Left kidney (tissue), 2 donors: Measurements from ENCODE around the gene SPNS1. TPM values are rescaled to one million over a fixed set of nuclear protein-coding genes. Genes with fewer than 3 reads are reported as not detected.

ENCODE experiments used
- DNase-seq: peaks from one replicate; pipeline ENCODE4 v3.0.0-alpha.2; 2013
- polyA plus RNA-seq: library from polyadenylated mRNA; unstranded; fragments of 120-200 nt; gene quantifications from one replicate; pipeline ENCODE4 v1.2.1, GENCODE V29; 2013; ENCODE audit not compliant: insufficient read length

The SPNS1 gene
- polyA plus RNA-seq, 1 donor: 40.1 TPM

DNA sequence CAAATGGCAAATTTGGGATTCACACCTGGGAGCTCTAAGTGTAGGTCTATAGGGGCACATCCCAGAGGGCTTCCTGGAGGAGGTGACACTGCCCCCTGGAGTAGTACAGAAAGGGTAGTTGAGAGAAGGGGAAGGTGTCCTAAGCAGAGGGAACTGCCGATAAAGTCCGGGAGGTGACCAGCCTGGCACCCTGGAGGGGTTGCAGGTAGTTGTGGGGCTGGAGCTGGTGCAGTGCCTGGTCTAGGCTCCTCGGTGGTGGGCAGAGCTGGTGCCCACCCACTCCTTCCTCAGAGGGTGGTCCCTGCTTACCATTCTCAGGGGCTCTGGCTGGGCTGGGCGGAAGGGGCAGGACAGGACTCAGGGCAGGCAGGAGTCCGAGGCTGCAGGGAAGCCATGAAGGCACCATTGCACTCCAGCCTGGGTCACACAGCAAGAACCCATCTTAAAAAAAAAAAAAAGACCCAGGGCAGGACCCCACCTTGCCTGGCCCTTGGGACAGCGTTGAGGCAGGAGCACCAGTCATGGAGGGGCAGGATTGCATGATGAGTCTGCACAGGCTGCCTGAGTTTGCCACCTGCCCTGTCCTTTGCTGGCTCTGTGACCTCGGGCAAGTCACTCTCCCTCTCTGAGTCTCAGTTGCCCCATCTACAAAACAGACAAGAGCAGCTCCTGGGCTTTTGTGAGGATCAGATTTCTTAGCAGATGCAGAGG is 54.0 kb downstream of the SPNS1 start:
- DNase-seq: no peak

GRCh38 chr16:29029168-29029994 is 54.8 kb downstream of the SPNS1 start:
- peak; percentile 5 for DNase-seq

DNA sequence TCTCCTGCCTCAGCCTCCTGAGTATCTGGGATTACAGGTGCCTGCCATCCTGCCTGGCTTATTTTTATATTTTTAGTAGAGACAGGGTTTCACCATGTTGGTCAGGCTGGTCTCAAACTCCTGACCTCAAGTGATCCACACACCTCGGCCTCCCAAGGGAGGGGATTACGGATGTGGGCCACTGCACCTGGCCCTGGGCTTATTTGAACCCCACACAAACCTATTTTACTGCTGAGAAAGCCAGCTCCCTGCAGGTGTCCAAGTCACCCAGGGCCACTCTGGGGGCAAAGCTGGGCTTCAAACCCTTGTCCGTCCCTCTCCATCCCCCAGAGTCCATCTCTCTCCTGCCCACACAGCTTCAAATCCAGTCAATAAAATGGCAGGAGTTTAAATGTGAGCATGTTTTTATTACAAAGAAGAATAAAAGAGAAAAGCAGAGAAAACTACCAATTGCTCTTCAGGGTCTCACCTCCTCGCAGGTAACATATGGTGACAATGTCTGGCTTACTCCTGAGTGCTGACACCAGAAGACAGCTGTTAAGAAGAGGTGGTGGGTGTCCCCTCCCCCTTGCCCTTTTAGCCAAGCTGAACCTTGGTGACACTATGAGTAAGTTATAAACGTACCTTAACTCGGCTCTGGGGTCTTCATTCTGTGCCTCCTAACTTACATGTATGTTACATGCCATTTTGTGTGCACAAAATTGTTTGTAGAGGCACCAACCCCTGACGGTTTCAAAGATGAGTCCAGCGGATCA is 55.7 kb downstream of the SPNS1 start:
- no peak for DNase-seq

Other genes with a start within 250 kb of the SPNS1 start
- gene NPIPB9, start 223.0 kb upstream of the SPNS1 start, polyA plus RNA-seq: 4.5 TPM
- 108 TPM for gene ATXN2L, start 151.8 kb upstream of the SPNS1 start, polyA plus RNA-seq
- gene TUFM, start 128.4 kb upstream of the SPNS1 start, polyA plus RNA-seq: 195 TPM
- 65.1 TPM for gene SH2B1, start 110.9 kb upstream of the SPNS1 start, polyA plus RNA-seq
- gene ATP2A1, start 96.3 kb upstream of the SPNS1 start, polyA plus RNA-seq: 7.0 TPM
- gene RABEP2, start 49.5 kb upstream of the SPNS1 start, polyA plus RNA-seq: 23.3 TPM
- 4.0 TPM for gene CD19, start 42.8 kb upstream of the SPNS1 start, polyA plus RNA-seq
- 91.1 TPM for gene NFATC2IP, start 23.8 kb upstream of the SPNS1 start, polyA plus RNA-seq
- gene LAT, start 10.3 kb downstream of the SPNS1 start, polyA plus RNA-seq: 8.1 TPM